Activated T-cell treated with anti-CD3 and anti-CD28 coated beads for 4 hours (primary cell): ENCODE measurements around the gene ZRANB1.
"Not testable (repeated sequence)": the region's sequence is repeated elsewhere in the genome, so short reads cannot be mapped to it uniquely, and the experiment has no call there.

Source experiments
- DNase-seq: peaks from one replicate; pipeline ENCODE4 v3.0.0-alpha.2; 2020

ZRANB1 gene

DNA sequence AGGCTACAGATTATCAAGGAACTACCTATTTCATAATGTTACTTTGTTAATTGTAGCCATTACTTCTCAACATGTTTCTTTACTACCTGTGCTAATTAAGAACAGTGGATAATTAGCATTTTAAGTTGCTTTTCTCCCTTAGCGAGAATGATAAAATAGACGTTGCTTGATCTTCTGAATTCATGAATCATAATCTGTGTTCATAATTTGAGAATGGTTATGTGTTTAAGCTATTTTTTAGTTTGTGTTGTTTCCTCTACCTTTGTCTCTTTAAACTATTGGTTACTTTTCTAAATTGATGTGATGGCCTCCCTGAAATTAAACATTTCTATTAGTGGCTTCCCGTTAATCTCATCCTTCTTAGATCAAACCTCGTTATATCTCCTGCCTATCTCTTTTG is at the start of gene ZRANB1:
Gene ZRANB1 (plus strand): TSS at position 301 of the 400 bp plus-strand sequence. CDS start 371 bp downstream, outside the sequence.
- DNase-seq: no peak

DNA sequence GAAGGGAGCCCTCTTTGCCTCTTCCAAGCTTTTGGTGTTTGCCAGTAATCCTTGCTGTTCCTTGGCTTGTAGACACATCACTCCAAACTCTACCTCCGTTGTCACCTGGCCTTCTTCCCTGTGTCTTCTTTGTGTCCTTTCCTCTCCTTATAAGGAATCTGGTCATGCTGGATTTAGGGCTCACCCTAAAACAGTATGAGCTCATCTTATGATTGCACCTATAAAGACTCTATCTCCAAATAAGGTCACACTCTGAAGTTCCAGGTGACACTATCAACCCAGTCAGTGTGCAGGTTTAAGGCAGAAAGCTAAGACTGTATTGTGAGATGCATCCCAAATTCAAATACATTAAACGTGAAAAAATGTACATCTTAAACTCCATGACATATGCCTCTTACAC is 49.0 kb upstream of the ZRANB1 start:
- DNase-seq: no peak

DNA sequence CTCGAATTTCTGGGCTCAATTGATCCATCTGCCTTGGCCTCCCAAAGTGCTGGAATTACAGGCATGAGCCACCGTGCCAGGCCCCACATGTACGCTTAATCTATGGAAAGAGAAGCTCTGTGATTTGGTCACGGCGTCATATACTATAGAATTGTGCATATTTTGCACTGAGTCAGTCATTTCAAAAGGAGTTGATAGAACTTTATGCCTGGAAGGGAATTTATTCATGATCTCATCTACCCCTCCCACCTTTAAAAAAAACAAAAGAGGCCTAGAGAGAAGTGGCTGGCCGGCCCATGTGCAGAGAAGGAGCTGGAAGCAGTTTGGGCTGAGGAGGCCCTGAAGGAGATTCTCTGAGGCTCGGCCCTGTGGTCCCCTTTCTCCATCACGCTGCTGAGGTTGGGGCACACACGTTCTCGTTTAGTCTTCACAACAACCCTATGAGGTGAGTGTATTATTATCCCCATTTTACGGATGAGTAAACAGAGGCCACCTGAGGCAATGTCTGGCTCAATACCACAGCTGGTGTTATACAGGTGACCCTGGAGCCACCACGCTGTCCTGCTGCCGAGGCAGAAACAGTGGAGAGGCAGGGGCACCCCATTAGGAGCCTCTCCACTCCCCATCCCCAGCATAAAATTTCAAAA is 47.2 kb upstream of the ZRANB1 start:
- no peak for DNase-seq

DNA sequence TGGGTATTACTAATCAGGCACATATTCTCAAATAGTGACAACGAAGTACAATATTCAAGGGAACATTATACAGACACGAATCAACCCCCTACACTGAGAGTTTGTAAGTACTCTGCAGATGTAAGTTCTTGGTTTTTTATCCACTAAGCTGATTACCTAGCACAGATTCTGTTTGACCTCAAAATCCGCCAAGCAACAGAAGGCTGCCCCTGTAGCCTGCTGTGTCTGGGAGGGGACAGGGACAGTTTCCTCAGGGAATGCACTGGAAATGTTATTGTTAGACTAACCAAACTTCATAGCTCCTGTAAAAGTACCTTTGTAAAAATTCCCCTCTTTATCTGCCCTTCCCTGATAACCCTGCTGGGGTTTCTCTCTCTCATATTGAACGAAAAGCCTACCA is 45.2 kb upstream of the ZRANB1 start:
- DNase-seq: no peak

DNA sequence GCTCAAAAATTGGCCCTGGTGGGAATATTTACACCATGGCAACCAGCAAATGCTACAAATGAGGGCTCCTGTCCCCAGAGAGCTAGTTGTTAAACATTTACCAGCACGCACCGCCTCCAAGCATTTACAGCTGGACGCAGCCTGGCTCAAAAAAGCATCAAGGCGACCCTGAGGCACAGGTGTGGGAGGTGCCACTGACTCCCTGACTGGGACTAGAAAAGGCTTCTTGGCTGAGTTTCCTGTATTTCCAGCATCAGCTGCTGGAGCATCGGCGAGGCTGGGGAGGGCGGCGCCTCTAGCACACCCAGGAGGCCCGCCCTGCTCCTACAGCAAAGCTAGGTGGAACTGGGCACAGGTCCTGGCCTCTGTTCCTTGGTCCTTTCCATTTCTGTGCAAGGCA is 43.5 kb upstream of the ZRANB1 start:
- DNase-seq: no peak

DNA sequence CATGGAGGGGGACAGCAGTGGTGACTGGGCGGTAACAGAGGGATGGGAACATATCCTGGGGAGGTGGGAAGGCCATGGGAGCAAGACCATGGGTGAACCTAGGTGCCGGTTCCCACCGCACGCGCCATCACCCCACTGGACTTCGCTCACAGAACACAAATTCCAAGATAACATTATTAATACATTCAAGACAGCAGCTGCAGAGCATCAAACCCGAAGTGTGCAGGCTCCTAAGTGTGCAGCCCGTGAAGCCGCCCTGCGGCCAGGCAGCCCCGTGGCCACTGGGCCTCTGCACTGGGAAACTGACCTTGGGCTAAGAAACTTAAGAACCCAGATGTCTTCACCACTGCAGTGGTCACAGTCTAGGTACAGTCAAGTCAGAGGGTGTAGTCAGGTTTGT is 42.8 kb upstream of the ZRANB1 start:
- no peak for DNase-seq

DNA sequence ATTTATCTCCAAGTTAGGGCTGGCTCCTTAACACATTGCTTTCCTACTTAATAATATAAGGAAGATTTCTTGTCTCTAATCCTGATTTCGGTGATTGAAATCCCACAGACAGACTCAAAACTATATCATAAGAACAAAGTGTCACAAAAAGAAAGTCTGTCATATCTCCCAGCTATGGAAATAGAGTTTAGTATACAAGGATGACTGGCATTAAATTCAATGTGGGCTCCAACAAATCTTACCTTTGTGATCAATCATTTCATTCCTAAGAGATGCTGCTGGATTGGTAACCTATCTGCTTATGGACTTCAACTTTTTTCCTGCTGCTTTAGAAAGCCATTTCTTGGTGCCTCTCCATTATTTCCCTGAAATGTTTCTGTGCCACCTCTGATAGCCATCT is 39.5 kb upstream of the ZRANB1 start:
- no peak for DNase-seq

DNA sequence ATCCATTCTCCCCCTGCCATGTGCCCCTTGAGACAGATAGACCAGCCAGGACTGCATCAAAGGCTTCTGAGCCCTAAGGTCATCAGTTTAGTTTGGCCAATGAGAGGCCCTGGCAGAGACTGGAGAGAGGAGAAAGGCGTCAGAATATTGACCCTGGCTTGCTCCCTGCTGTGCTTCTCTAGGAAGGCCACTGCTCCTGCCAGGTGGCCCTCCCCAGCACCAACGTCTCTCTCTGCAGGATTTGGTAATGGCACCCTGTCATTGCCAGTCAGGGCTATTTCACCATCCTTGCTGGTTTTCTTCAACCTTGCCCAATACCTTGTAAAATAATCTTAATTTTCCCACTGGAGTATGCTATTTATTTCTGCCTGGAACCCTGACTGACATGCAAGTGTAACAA is 38.8 kb upstream of the ZRANB1 start:
- DNase-seq: no peak

DNA sequence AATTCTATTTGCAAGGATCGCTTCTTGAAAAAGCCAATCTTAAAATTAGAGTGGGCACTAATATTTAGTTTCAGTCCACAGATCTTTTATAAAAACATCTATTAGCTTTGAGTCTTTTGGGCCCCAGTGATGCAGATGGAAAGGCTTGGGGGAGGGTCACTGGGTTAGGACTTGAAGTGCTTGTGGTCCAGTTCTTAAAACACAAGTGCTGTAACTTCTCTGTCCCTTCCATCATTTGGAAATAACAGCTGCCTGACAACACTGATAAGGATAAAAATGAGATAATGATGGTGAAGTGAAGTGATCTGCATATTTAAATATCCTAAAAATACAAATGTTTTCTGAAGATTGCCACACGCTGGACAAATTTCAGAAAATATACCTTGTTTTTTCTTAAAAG is 37.1 kb upstream of the ZRANB1 start:
- no peak for DNase-seq

DNA sequence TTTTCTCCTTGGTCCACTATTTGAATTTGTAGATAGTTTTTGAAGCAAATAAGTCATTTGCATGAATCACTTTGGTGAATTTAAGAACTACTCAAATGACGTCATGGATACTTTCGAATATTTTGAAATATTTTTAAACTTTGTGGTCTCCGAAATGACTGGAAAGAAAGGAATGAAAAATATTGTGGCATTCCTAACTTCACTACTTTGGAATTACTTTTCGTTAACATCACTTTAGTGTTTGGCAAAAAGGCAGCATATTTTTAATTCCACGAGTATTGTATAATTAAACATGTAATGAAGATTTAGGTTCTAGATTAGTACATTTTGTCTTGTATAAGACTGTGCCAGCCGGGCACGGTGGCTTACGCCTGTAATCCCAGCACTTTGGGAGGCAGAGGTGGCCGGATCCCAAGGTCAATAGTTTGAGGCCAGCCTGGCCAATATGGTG is 35.3 kb upstream of the ZRANB1 start:
- no peak for DNase-seq

DNA sequence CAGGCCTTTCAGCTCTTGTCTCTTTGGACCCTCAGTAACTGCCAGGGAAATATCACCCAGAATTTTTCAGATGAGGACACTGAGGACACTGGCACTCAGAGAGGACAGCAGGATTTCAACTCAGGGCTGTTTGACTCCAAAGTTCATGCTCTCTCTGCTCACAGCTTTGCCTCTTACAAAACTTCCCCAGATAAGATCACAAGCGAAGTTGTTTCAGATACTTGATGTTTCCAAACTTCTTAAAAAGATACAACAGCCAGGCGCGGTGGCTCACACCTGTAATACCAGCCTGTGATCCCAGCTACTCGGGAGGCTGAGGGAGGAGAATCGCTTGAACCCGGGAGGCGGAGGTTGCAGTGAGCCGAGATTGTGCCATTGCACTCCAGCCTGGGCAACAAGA is 32.4 kb upstream of the ZRANB1 start:
- DNase-seq: no peak

DNA sequence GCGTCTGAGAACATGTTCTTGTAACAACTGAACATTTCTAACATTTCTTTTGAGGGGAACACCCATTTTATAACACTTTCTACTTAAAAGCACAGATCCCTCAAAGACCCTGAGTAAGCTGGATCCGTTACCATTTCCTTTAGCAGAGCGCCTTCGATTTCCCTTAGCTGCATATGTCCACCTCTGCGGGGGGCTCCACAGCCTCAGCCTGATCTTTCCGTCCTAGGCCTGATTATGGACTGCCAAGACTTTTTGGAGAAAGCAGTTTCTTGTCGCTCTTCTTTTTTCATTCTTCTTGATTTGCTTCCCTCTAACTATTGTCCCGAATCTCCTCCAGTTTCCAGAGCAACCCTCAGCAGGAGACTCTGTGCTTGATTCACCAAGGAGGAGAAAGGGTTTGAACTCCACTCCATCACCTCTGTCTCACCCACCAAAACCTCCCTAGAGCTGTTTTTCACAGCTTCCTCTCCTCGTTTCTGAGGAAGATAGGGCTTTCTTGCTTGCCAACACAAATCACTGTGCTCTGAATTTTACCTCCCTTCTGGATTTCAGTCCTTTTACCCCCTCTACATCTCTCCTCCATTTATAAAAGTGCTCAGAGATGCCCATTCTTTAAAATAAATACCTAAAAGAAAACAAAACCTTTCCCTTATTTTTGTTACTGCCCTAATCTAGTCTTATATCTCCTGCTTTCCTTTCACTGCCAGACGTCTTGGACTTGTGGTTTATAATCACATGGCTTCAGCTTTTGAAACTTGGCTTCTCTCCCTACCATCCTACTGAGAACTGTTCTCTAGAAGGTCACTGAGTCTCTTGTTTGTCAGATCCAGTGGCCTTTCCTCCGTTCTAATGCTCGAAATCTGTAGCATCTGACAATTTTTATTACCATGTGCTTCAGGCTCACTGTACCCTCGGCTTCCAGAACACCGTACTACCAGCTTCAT is 30.5 kb upstream of the ZRANB1 start:
- DNase-seq: no peak

DNA sequence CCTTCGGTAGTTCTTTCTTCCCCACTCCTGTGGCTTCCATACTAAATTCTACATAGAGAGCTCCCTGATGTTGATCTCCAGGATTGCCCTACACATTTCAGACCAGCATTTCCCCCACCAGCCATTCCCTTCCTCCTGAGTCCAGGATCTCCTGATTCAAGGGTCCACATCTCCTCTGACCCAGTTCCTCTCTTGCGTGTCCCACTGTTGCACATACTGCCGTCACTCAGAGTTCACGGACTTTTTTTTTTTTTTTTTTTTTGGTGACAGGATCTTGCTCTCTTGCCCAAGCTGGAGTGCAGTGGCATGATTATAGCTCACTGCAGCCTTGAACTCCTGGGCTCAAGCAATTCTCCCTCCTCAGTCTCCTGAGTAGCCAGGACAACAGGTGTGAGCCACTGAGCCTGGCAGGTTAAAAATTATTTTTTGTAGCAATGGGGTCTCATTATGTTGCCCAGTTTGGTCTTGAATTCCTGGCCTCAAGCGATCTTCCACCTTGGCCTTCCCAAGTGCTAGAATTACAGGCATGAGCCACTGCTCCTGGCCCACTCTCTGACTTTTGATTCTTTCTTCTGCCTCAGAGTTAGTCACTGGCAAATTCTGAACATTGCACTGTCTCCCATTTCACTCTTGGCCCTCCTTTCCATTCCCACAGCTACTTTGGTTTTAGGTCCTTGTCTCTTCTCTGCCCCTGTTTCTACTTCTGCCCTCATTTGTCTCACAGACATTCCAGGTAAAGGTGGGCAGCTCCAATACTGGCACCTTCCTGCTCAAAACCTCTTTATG is 29.6 kb upstream of the ZRANB1 start:
- DNase-seq: no peak

DNA sequence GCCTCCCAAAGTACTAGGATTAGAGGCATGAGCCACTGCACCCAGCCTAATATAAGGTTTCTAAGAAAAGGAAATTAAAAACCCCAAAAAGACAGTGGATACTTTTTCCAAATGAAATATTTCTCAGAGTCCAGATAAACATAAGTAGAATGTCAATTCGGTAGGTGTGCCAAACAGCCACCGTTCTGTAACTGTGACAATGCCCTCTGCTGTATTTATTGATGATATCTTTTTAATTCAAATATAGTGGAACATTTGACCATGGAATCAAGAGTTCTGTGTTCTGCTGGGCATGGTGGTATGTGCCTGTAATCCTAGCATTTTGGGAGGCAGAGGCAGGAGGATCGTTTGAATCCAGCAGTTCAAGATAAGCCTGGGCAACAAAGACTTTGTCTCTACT is 28.8 kb upstream of the ZRANB1 start:
- DNase-seq: no peak

DNA sequence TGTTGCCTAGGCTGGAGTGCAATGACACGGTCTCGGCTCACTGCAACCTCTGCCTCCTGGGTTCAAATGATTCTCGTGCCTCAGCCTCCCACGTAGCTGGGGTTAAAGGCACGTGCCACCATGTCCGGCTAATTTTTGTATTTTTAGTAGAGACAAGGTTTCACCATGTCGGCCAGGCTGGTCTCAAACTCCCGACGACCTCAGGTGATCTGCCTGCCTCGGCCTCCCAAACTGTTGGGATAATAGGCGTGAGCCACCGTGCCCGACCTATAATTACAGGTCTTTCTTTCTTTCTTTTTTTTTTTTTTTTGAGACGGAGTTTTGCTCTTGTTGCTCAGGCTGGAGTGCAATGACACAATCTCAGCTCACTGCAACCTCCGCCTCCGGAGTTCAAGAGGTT is 27.5 kb upstream of the ZRANB1 start:
- not testable (repeated sequence) for DNase-seq

DNA sequence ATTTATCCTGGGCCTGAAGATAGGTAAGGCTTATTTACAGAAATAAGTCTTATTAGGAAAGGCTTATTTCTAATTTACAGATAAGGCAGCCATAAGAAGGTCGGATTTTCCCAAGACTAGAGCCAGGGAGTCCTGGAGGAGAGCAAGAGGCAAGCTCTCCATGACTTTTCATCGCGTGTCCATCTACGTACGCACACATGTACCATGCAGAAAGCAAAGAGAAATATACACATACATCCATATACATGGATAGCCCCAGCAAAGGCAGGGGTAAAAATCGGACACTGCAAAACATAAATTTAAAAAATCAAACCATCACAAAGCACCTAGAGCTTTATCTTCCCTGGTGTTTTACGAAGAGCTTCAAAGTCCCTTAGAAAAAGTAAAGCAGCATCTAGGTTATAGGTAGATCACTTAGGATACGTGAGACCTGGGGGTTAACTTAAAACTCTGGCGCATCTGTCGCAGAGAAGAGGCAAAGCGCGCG is 25.8 kb upstream of the ZRANB1 start:
- peak; percentile 1 for DNase-seq

DNA sequence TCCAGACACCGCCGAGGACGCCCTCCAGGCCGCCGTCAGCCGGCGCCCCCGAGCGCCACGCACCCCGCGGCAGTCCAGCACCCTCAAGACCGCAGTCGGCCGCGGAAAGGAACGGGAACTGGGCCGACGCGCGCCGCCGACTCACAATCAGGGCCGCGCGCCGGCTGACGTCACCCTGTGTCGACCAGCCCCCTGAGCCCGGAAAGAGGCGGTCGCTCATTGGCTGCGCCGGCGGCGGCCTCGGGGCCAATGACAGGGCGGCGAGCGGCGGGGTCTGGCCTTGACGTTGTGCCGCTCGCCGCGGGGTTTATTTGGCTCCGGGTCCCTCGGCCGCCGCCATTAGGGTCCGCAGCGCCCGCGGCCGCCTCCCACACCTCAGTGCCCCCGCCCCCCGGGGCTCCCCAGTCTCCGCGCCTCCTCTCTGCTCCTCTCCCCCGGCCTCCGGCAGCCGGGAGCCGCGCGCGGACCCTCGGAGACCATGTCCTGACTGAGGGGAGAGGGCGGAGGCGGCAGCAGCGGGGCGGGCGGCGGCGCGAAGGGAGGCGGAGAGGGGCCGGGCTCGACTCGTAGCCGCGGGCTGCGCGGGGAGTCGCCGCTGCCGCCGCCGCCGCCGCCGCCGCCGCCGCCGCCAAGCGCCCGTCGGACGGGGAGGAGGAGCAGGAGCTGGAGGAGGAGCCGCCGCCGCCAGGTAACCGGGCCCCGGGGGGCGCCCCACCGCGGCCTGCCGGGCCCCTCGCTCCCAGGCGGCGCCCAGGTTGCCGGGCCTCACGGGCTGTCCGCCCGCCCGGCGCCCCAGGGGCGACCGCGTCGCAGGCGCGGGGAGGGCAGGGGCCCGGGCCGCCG is 25.1 kb upstream of the ZRANB1 start:
- DNase-seq: peak; percentile 95

DNA sequence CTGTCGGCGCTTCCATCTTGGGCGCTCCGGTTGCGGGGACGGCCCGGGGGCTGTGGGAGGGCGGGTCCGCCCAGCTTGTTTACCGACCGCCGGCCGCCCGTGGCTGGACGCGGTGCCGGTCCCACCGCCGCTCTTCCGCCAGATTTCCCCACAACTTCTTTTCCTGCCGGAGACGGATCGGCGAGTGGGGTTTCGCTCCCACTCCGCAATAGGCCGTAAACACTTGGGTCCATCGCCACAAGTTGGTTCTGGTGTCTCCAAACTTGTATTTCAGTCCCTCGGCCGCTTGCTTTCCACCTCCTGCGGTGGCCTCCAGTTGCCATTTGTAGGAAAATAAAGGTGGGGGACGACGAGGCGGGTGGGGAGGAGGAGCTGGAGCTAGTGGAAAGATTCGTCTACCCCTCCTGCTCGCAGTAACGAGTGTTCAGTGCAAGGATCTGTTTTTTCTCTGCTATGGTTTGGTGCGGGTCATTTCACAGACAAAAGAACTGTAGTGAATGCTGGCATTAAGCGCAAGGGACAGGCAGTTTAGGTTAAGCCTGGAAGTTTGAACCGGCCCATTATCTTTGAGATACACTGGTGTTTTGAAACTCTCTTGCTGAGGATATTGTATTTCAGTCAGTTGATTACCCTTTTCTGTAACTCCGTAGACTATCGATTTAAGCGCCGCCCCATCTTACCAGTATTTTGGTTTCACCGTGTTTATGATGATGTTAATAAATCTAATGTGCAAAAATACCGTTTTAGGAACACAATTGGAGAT is 24.3 kb upstream of the ZRANB1 start:
- DNase-seq: peak; percentile 4

DNA sequence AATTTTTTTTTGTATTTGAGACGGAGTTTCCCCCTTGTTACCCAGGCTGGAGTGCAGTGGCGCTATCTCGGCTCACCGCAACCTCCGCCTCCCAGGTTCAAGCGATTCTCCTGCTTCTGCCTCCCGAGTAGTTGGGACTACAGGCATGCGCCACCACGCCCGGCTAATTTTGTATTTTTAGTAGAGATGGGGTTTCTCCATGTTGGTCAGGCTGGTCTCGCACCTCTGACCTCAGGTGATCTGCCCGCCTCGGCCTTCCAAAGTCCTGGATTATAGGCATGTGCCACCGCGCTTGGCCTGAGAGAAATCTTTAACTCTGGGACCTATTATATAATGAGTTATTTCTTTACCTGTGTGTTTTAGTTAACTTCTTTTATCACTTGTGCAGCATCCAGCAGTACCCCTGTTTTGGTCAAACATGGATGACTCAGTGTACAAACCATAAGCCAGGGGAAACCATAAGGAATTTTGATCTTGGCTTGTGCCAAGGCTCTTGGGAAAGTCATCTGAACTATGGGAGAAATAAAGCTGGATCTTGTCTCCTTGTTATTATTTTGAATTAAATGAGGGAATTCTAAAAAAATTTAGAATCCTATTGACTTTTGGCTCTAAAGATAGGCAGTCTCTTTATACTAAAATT is 23.6 kb upstream of the ZRANB1 start:
- no peak for DNase-seq

DNA sequence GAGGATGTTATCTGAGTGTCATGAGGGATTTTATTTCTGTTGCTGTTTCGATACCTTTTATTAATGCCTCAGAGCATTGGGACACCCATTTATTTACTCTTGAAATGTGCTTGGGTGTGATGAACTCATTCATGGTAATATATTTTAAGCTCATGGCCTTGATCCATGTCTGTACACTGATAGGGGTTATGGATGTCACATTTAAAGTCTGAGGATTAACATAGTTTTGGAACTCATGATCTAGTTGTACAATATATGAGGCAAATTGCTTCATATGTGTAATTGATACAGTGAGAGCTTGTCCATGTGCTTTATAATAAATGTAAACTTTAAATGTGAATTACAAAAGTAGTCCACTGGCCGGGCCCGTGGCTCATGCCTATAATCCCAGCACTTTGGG is 23.0 kb upstream of the ZRANB1 start:
- DNase-seq: no peak

DNA sequence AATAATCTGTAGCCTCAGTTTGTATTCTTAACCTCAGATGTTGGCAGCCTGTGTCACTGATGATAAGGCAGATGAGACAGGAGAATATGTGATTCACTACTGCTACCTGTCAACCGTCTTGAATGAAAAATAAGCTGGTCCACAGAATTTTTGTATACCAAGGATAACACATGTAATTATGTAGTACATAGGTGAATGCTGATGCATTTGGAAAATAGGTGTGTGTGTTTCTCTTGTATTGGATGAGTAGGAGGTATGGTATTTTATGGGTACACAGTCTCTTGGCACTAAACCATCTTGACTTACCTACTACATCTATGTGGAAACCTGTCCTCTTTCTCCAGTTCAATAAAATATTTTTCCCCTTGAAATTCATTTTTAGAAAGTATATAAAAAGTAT is 20.7 kb upstream of the ZRANB1 start:
- DNase-seq: no peak
